Mesenchymal stem cell (in vitro differentiated cells and primary cell): ENCODE measurements around the gene KDF1.

Experiments used
- DNase-seq: peaks from one replicate; pipeline ENCODE4 v3.0.0-alpha.2; 2013
- H2AFZ ChIP-seq: one replicate; pipeline ENCODE4 v1.6.1; 2013; ENCODE audit warnings: low read depth, mild to moderate bottlenecking, control low read depth, inconsistent platforms, low read length, moderate library complexity
- H2AK5ac ChIP-seq: 2 replicates; pipeline ENCODE4 v1.6.1; 2013; ENCODE audit warnings: low read length, moderate library complexity, mild to moderate bottlenecking, inconsistent platforms; ENCODE audit not compliant: severe bottlenecking
- H2BK120ac ChIP-seq: one replicate; pipeline ENCODE4 v1.6.1; 2013; ENCODE audit warnings: low read depth, mild to moderate bottlenecking, inconsistent platforms, low read length, moderate library complexity
- H2BK12ac ChIP-seq, 2 experiments: one replicate each; pipeline ENCODE4 v1.6.1; 2013; ENCODE audit warnings: inconsistent platforms in 2 of 2, low read length in 2 of 2, mild to moderate bottlenecking in 2 of 2, moderate library complexity in 2 of 2, control low read depth in 1 of 2
- H2BK15ac ChIP-seq: one replicate; pipeline ENCODE4 v1.6.1; 2013; ENCODE audit warnings: mild to moderate bottlenecking, low read depth, inconsistent platforms; ENCODE audit not compliant: poor library complexity, severe bottlenecking
- H2BK5ac ChIP-seq: 2 replicates; pipeline ENCODE4 v1.6.1; 2013; ENCODE audit warnings: low read depth, mild to moderate bottlenecking, low read length, control low read depth, inconsistent platforms; ENCODE audit not compliant: poor library complexity, severe bottlenecking
- H3K14ac ChIP-seq, 2 experiments: one replicate each; pipeline ENCODE4 v1.6.1; 2013; ENCODE audit warnings: inconsistent platforms in 2 of 2, low read length in 2 of 2, control low read depth in 1 of 2, mild to moderate bottlenecking in 1 of 2, moderate library complexity in 1 of 2
- H3K18ac ChIP-seq, 2 experiments: one replicate each; pipeline ENCODE4 v1.6.1; 2013; ENCODE audit warnings: inconsistent platforms in 2 of 2, low read length in 2 of 2, control low read depth in 1 of 2, low read depth in 1 of 2, mild to moderate bottlenecking in 1 of 2
- H3K23ac ChIP-seq, 2 experiments: one replicate each; pipeline ENCODE4 v1.6.1; 2013; ENCODE audit warnings: inconsistent platforms in 2 of 2, low read length in 2 of 2, mild to moderate bottlenecking in 2 of 2, moderate library complexity in 2 of 2, control low read depth in 1 of 2
- H3K27ac ChIP-seq: 2 replicates; pipeline ENCODE4 v1.5.1; 2013; ENCODE audit warnings: mild to moderate bottlenecking, moderate library complexity, low read length, control low read depth, inconsistent platforms; ENCODE audit not compliant: poor library complexity, severe bottlenecking
- H3K27me3 ChIP-seq, 2 experiments: 2 replicates each; pipeline versions ENCODE4 v1.6.1 to v1.7.0; 2013; ENCODE audit warnings: low read length in 2 of 2, mild to moderate bottlenecking in 2 of 2, moderate library complexity in 2 of 2, control low read depth in 1 of 2, inconsistent platforms in 1 of 2; ENCODE audit not compliant: control insufficient read depth in 1 of 2, insufficient read depth in 1 of 2
- H3K36me3 ChIP-seq, 2 experiments: 2 replicates each; pipeline versions ENCODE4 v1.6.1 to v1.7.0; 2013; ENCODE audit warnings: low read length in 2 of 2, control low read depth in 1 of 2, inconsistent platforms in 1 of 2, low read depth in 1 of 2, mild to moderate bottlenecking in 1 of 2; ENCODE audit not compliant: insufficient read depth in 2 of 2, control insufficient read depth in 1 of 2
- H3K4ac ChIP-seq, 2 experiments: one replicate each; pipeline ENCODE4 v1.6.1; 2013; ENCODE audit warnings: inconsistent platforms in 2 of 2, low read length in 2 of 2, mild to moderate bottlenecking in 2 of 2, moderate library complexity in 2 of 2, control low read depth in 1 of 2, low read depth in 1 of 2
- H3K4me1 ChIP-seq: 2 replicates; pipeline ENCODE4 v1.6.1; 2013; ENCODE audit warnings: low read depth, low read length, control low read depth; ENCODE audit not compliant: control insufficient read depth, insufficient read depth
- H3K4me2 ChIP-seq: 2 replicates; pipeline ENCODE4 v1.6.1; 2013; ENCODE audit warnings: low read length, mild to moderate bottlenecking, inconsistent platforms; ENCODE audit not compliant: poor library complexity, severe bottlenecking
- H3K4me3 ChIP-seq, 2 experiments: 2 replicates each; pipeline versions ENCODE4 v1.5.1 to v1.7.0; 2013; ENCODE audit warnings: low read length in 2 of 2, mild to moderate bottlenecking in 2 of 2, control low read depth in 1 of 2, low read depth in 1 of 2; ENCODE audit not compliant: insufficient read depth in 1 of 2
- H3K79me1 ChIP-seq: replicated peaks from 2 replicates; pipeline ENCODE4 v1.6.1; 2013; ENCODE audit warnings: mild to moderate bottlenecking, control low read depth, low read length, inconsistent platforms; ENCODE audit not compliant: poor library complexity, severe bottlenecking
- H3K9ac ChIP-seq: 2 replicates; pipeline ENCODE4 v1.7.0; 2013; ENCODE audit warnings: mild to moderate bottlenecking, low read length, moderate library complexity
- H3K9me3 ChIP-seq: 2 replicates; pipeline ENCODE4 v1.7.0; 2013; ENCODE audit warnings: mild to moderate bottlenecking, low read length; ENCODE audit not compliant: control insufficient read depth
- H4K8ac ChIP-seq: one replicate; pipeline ENCODE4 v1.6.1; 2013; ENCODE audit warnings: inconsistent platforms, mild to moderate bottlenecking, low read length, moderate library complexity
- H4K91ac ChIP-seq: one replicate; pipeline ENCODE4 v1.6.1; 2013; ENCODE audit warnings: mild to moderate bottlenecking, low read length, inconsistent platforms
- WGBS: methylation state at CpG from one replicate; pipeline ENCODE4 v1.1.7; 2013; ENCODE audit warnings: mixed read lengths; 5-methylcytosine and 5-hydroxymethylcytosine counted together

KDF1 gene

DNA sequence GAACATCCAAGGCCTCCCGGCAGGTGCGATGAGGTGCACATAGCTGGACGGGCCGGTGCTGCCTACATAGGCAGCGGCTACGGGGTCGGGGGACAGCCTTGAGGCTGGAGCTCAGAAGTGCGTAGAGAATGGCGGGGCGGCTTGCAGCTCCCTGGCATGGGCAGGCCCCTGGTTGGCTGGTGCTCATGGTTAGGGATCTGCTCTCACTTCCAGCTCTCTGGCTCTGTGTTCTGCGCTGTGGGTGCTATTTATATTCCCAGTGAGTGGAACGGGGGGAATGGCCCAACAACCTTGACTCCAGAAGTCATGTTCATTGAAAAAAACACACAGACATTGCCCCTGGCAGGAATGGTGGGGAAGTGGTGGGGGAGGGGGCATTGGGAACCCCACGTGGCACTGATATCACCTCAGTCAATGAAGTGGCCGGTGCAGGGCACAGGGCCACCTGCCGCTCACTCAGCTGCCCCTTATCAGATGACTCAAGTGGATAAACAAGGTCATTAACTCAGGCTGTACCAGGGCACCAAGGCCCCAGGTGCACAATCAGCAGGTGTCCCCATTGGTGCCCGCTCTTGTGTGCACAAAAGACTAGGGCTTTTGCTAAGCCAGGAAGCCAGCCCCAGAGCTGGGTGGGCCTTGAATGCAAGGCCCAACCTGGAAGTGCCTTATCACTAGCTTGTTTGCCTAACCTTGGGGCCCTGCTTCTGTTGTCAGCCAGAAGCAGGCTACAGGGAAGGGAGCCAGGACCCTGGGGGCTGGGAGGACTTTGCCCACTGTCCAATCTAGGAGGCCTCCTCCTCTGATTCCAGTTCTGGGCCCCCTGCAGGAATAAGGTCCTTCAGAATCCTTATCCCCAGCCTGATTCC, 46.3 kb downstream of the KDF1 start, which contains the start of gene NR0B2:
Gene NR0B2 (minus strand): TSS at position 222 of the 866 bp plus-strand sequence. CDS start 35 bp downstream, at position 187.
- peaks cover 0 to 4% of the 10 kb centered on the region in 2 experiments for H3K36me3 ChIP-seq
- no peak within 1 kb of the TSS for H3K27ac ChIP-seq
- H3K23ac ChIP-seq, result no peak within 1 kb of the TSS
- WGBS, result 92% methylated on average over 16 of the region's 16 CpGs
- H4K91ac ChIP-seq, result no peak within 1 kb of the TSS
- no peaks in the 10 kb centered on the region for H3K9me3 ChIP-seq
- DNase-seq, result no peak
- no peak within 1 kb of the TSS for H4K8ac ChIP-seq
- H3K4me3 ChIP-seq, result no peak within 1 kb of the TSS
- H3K9ac ChIP-seq, result no peak within 1 kb of the TSS
- no peak within 1 kb of the TSS for H2AK5ac ChIP-seq
- H2BK120ac ChIP-seq, result no peak within 1 kb of the TSS
- no peak within 1 kb of the TSS for H3K14ac ChIP-seq
- H3K18ac ChIP-seq, result no peak within 1 kb of the TSS
- H3K79me1 ChIP-seq, result no peaks in the 10 kb centered on the region
- peaks cover 9% of the 10 kb centered on the region for H3K4me1 ChIP-seq
- no peak within 1 kb of the TSS for H2BK15ac ChIP-seq
- H2BK5ac ChIP-seq, result no peak within 1 kb of the TSS
- H3K4ac ChIP-seq, result no peak within 1 kb of the TSS
- H3K27me3 ChIP-seq, result no peaks in the 10 kb centered on the region
- H3K4me2 ChIP-seq, result no peak within 1 kb of the TSS
- H2AFZ ChIP-seq, result no peak within 1 kb of the TSS
- H2BK12ac ChIP-seq, result no peak within 1 kb of the TSS

DNA sequence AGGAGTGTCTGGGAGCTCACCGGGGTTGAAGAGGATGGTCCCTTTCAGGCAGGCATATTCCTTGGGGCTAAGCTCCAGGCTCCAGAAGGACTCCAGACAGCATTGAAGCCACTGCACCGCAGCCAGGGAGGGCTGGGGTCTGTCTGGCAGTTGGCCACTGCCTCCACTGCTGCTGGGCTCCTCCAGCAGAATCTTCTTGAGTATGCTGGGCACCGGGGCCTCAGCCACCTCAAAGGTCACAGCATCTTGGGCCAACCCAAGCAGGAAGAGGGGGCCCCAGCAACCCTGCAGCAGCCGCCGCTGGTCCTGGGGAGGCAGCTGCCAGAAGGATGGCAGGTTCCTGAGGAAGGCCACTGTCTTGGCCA, 46.9 kb downstream of the KDF1 start:
- H3K27ac ChIP-seq, result no peak overlapping the region
- DNase-seq, result no peak
- H2AK5ac ChIP-seq, result no peak overlapping the region
- no peak overlapping the region for H2BK15ac ChIP-seq
- H3K9me3 ChIP-seq, result no peaks in the 10 kb centered on the region
- H3K9ac ChIP-seq, result no peak overlapping the region
- no peak overlapping the region for H3K14ac ChIP-seq
- H4K8ac ChIP-seq, result no peak overlapping the region
- no peaks in the 10 kb centered on the region for H3K27me3 ChIP-seq
- H2BK12ac ChIP-seq, result no peak overlapping the region
- H3K79me1 ChIP-seq, result no peaks in the 10 kb centered on the region
- no peak overlapping the region for H3K4me3 ChIP-seq
- H4K91ac ChIP-seq, result no peak overlapping the region
- H3K23ac ChIP-seq, result no peak overlapping the region
- H3K36me3 ChIP-seq, result peaks cover 0 to 4% of the 10 kb centered on the region in 2 experiments
- 88% methylated on average over 5 of the region's 5 CpGs for WGBS
- H2BK120ac ChIP-seq, result no peak overlapping the region
- H2AFZ ChIP-seq, result no peak overlapping the region
- no peak overlapping the region for H3K18ac ChIP-seq
- no peak overlapping the region for H3K4ac ChIP-seq
- no peak overlapping the region for H3K4me2 ChIP-seq
- H3K4me1 ChIP-seq, result peaks cover 9% of the 10 kb centered on the region
- no peak overlapping the region for H2BK5ac ChIP-seq

DNA sequence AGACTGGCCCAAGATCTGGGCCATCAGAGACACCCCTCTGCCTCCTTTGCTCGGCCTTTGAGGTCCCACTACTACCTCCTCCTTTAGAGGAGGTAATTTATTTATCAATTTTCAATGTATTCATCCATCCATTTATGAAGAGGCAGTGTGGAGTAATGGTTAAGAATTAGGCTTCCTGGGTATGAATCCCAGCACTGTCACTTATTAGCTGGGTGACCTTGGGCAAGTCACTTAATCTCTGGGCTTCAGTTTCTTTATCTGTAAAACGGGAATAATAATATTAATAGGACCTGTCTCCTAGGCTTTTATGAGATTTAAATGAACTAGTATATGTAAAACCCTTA, 48.1 kb downstream of the KDF1 start:
- no peak for DNase-seq
- no peak overlapping the region for H3K18ac ChIP-seq
- peaks cover 0 to 4% of the 10 kb centered on the region in 2 experiments for H3K36me3 ChIP-seq
- H3K9me3 ChIP-seq, result no peaks in the 10 kb centered on the region
- H3K4me3 ChIP-seq, result no peak overlapping the region
- H3K23ac ChIP-seq, result no peak overlapping the region
- H2BK120ac ChIP-seq, result no peak overlapping the region
- no CpG with 5 or more reads among the region's 2 CpGs for WGBS
- no peak overlapping the region for H3K9ac ChIP-seq
- H3K27ac ChIP-seq, result no peak overlapping the region
- H4K91ac ChIP-seq, result no peak overlapping the region
- H3K14ac ChIP-seq, result no peak overlapping the region
- no peak overlapping the region for H2BK15ac ChIP-seq
- H3K4ac ChIP-seq, result no peak overlapping the region
- H2AK5ac ChIP-seq, result no peak overlapping the region
- no peak overlapping the region for H3K4me2 ChIP-seq
- no peaks in the 10 kb centered on the region for H3K27me3 ChIP-seq
- no peak overlapping the region for H2AFZ ChIP-seq
- peaks cover 12% of the 10 kb centered on the region for H3K4me1 ChIP-seq
- no peak overlapping the region for H4K8ac ChIP-seq
- H2BK5ac ChIP-seq, result no peak overlapping the region
- no peak overlapping the region for H2BK12ac ChIP-seq
- no peaks in the 10 kb centered on the region for H3K79me1 ChIP-seq

DNA sequence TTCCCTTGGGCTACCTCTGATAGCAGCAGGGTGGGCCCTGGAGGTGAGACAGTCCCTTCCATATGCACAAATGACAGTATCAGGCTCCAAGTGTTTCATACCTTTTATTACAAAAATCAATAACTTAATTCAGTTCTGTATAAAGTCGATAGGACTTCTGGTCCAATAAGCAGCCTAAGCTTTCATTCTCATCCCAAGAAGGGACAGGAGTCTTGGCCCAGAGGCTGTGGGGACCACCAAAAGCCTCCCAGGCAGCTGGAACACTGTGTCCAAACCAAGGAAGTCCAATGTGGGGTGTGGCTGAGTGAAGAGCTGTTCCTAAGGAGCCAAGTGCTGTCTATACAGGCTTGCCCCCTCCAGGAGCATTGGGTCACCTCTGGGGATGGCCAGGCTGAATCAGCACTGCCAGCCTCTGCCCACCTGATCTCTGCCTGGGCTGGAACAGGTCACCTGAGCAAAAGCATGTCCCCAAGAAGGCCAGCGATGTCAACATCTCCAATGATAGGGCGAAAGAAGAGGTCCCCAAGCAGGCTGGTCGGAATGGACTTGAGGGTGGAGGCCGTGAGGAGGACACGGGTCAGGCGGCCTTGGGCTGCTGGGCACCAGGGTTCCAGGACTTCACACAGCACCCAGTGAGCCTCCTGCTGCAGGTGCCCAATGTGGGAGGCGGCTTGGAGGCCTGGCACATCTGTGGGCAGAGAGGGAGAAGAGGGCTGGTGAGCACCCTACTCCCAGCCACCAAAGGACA, 48.7 kb downstream of the KDF1 start:
- H3K18ac ChIP-seq, result no peak overlapping the region

More for the DNA sequence above, 48.7 kb downstream of the KDF1 start:
- Histone ChIP-seq H3K27me3 (no peaks in the 10 kb centered on the region), H3K79me1 (no peaks in the 10 kb centered on the region), H2BK12ac (no peak overlapping the region), H4K91ac (no peak overlapping the region), H3K4me1 (peaks cover 12% of the 10 kb centered on the region), H4K8ac (no peak overlapping the region), H3K4me3 (no peak overlapping the region), H3K23ac (no peak overlapping the region), H2BK15ac (no peak overlapping the region), H3K9ac (no peak overlapping the region), H3K9me3 (no peaks in the 10 kb centered on the region), H3K36me3 (peaks cover 0 to 4% of the 10 kb centered on the region in 2 experiments), H3K27ac (no peak overlapping the region), H2AK5ac (peak overlapping the region; percentile 14), H3K4ac (no peak overlapping the region), H2BK120ac (no peak overlapping the region), H3K14ac (no peak overlapping the region), H2AFZ (no peak overlapping the region), H3K4me2 (no peak overlapping the region), H2BK5ac (no peak overlapping the region)
- no peak for DNase-seq
- WGBS, result 90% methylated on average over 7 of the region's 8 CpGs
